Measurements from ENCODE around the gene EXOG. TPM values are rescaled to one million over a fixed set of nuclear protein-coding genes. Genes with fewer than 3 reads are reported as not detected.

Gene EXOG
- total and polyA plus RNA-seq, 2 experiments from 2014 or later = 6.3 to 7.5 TPM

GRCh38 chr3:38549082-38549481, 52.9 kb downstream of the EXOG start:
- TF ChIP-seq CTCF (IDR thresholded peaks at IDR 0.05; ENCODE audit: poor library complexity) = no peak
- TF ChIP-seq EZH2phosphoT487 (IDR thresholded peaks at IDR 0.05; ENCODE audit: low read depth, severe bottlenecking, unreplicated experiment) = no peak
- no peak for TF ChIP-seq EZH2 (IDR thresholded peaks at IDR 0.05; ENCODE audit: borderline replicate concordance)
- Histone ChIP-seq H2AFZ (no peak overlapping the region), H3K27ac (no peak overlapping the region), H3K27me3 (no peaks in the 10 kb centered on the region), H4K20me1 (ENCODE audit: insufficient read depth, poor library complexity, severe bottlenecking) (no peaks in the 10 kb centered on the region), H3K36me3 (replicated peaks; ENCODE audit: insufficient read depth, low read depth) (no peaks in the 10 kb centered on the region), H3K4me3 (no peak overlapping the region), H3K9me2 (replicated peaks; ENCODE audit: insufficient read depth) (no peaks in the 10 kb centered on the region), H3K4me2 (no peak overlapping the region), H3K79me2 (no peaks in the 10 kb centered on the region), H3K9me3 (ENCODE audit: low read depth) (no peaks in the 10 kb centered on the region), H3K4me1 (ENCODE audit: insufficient read depth) (no peaks in the 10 kb centered on the region)
- 95% methylated on average over 9 of the region's 9 CpGs for WGBS (ENCODE audit: low lambda C conversion rate, missing lambda C conversion rate)
- no peak for DNase-seq (ENCODE audit: low spot score)

- Histone ChIP-seq H3K36me3 (replicated peaks; ENCODE audit: insufficient read depth, low read depth) (no peaks in the 10 kb centered on the region), H3K9me2 (replicated peaks; ENCODE audit: insufficient read depth) (no peaks in the 10 kb centered on the region), H3K9me3 (ENCODE audit: low read depth) (no peaks in the 10 kb centered on the region), H3K79me2 (no peaks in the 10 kb centered on the region), H4K20me1 (ENCODE audit: insufficient read depth, poor library complexity, severe bottlenecking) (no peaks in the 10 kb centered on the region), H3K27ac (no peak overlapping the region), H3K4me2 (no peak overlapping the region), H3K4me3 (no peak overlapping the region), H3K27me3 (no peaks in the 10 kb centered on the region), H2AFZ (no peak overlapping the region), H3K4me1 (ENCODE audit: insufficient read depth) (no peaks in the 10 kb centered on the region)
- WGBS (ENCODE audit: low lambda C conversion rate, missing lambda C conversion rate) = 98% methylated on average over 7 of the region's 7 CpGs
- TF ChIP-seq EZH2 (IDR thresholded peaks at IDR 0.05; ENCODE audit: borderline replicate concordance) (no peak), EZH2phosphoT487 (IDR thresholded peaks at IDR 0.05; ENCODE audit: low read depth, severe bottlenecking, unreplicated experiment) (no peak), CTCF (IDR thresholded peaks at IDR 0.05; ENCODE audit: poor library complexity) (no peak)
- DNase-seq (ENCODE audit: low spot score) = no peak
These were observed 53.3 kb downstream of the EXOG start for GRCh38 chr3:38549486-38549885.

- H3K4me2 ChIP-seq = no peak overlapping the region
- H3K9me2 ChIP-seq (replicated peaks; ENCODE audit: insufficient read depth) = no peaks in the 10 kb centered on the region
- H3K36me3 ChIP-seq (replicated peaks; ENCODE audit: insufficient read depth, low read depth) = no peaks in the 10 kb centered on the region
- H3K27ac ChIP-seq = no peak overlapping the region
- 97% methylated on average over 28 of the region's 33 CpGs for WGBS (ENCODE audit: low lambda C conversion rate, missing lambda C conversion rate)
- H3K27me3 ChIP-seq = no peaks in the 10 kb centered on the region
- H4K20me1 ChIP-seq (ENCODE audit: insufficient read depth, poor library complexity, severe bottlenecking) = no peaks in the 10 kb centered on the region
- no peaks in the 10 kb centered on the region for H3K79me2 ChIP-seq
- no peak overlapping the region for H2AFZ ChIP-seq
- TF ChIP-seq EZH2phosphoT487 (IDR thresholded peaks at IDR 0.05; ENCODE audit: low read depth, severe bottlenecking, unreplicated experiment) = no peak
- TF ChIP-seq EZH2 (IDR thresholded peaks at IDR 0.05; ENCODE audit: borderline replicate concordance) = no peak
- no peak for TF ChIP-seq CTCF (IDR thresholded peaks at IDR 0.05; ENCODE audit: poor library complexity)
- H3K4me1 ChIP-seq (ENCODE audit: insufficient read depth) = no peaks in the 10 kb centered on the region
- H3K9me3 ChIP-seq (ENCODE audit: low read depth) = no peaks in the 10 kb centered on the region
- no peak overlapping the region for H3K4me3 ChIP-seq
- DNase-seq (ENCODE audit: low spot score) = no peak
These were observed 54.1 kb downstream of the EXOG start for GRCh38 chr3:38549957-38550840.
